CD4-positive, alpha-beta T cell treated with Interleukin-17A for 4 hours (primary cell): ENCODE measurements around the gene GPR158.

ENCODE experiments used
- DNase-seq: peaks from one replicate; pipeline ENCODE4 v3.0.0-alpha.2; 2020; ENCODE audit warnings: mixed read lengths

Gene GPR158

GRCh38 chr10:25505466-25505865, 330.7 kb downstream of the GPR158 start:
- DNase-seq, result no peak

- DNase-seq, result no peak
Measured at GRCh38 chr10:25506821-25507335, 332.1 kb downstream of the GPR158 start.

- no peak for DNase-seq
Measured at GRCh38 chr10:25508112-25508815, 333.5 kb downstream of the GPR158 start.

- DNase-seq, result no peak
Measured at GRCh38 chr10:25509151-25509550, 334.4 kb downstream of the GPR158 start.

- no peak for DNase-seq
Measured at GRCh38 chr10:25522294-25522693, 347.5 kb downstream of the GPR158 start.

- no peak for DNase-seq
Measured at GRCh38 chr10:25522946-25523608, 348.3 kb downstream of the GPR158 start.

- DNase-seq, result no peak
Measured at GRCh38 chr10:25530306-25530705, 355.5 kb downstream of the GPR158 start.

- no peak for DNase-seq
Measured at GRCh38 chr10:25531457-25532061, 356.8 kb downstream of the GPR158 start.

GRCh38 chr10:25532213-25532612, 357.4 kb downstream of the GPR158 start:
- DNase-seq, result no peak

- DNase-seq, result no peak
Measured at GRCh38 chr10:25536027-25536426, 361.2 kb downstream of the GPR158 start.

GRCh38 chr10:25547382-25547781, 372.6 kb downstream of the GPR158 start:
- no peak for DNase-seq

GRCh38 chr10:25552283-25552919, 377.6 kb downstream of the GPR158 start:
- DNase-seq, result no peak

- no peak for DNase-seq
Measured at GRCh38 chr10:25555865-25556264, 381.1 kb downstream of the GPR158 start.

- no peak for DNase-seq
Measured at GRCh38 chr10:25556457-25556856, 381.7 kb downstream of the GPR158 start.

GRCh38 chr10:25557136-25557535, 382.3 kb downstream of the GPR158 start:
- DNase-seq, result no peak

- no peak for DNase-seq
Measured at GRCh38 chr10:25561758-25562157, 387.0 kb downstream of the GPR158 start.

- no peak for DNase-seq
Measured at GRCh38 chr10:25562547-25562946, 387.7 kb downstream of the GPR158 start.

GRCh38 chr10:25564351-25564750, 389.6 kb downstream of the GPR158 start:
- DNase-seq, result no peak

- no peak for DNase-seq
Measured at GRCh38 chr10:25565570-25565969, 390.8 kb downstream of the GPR158 start.

GRCh38 chr10:25573316-25573715, 398.5 kb downstream of the GPR158 start:
- no peak for DNase-seq

- no peak for DNase-seq
Measured at GRCh38 chr10:25575343-25575742, 400.5 kb downstream of the GPR158 start.

GRCh38 chr10:25578061-25578460, 403.3 kb downstream of the GPR158 start:
- no peak for DNase-seq

- no peak for DNase-seq
Measured at GRCh38 chr10:25582961-25583360, 408.2 kb downstream of the GPR158 start.
